DOHH2 (cell line): ENCODE results near the gene NCOR2.

Experiments
- H3F3A ChIP-seq: fragments of 200-600 bp; sonication (generic), shearing (Covaris generic); 2 replicates; pipeline ENCODE4 v1.6.0; 2016; ENCODE audit warnings: antibody characterized with exemption, mild to moderate bottlenecking; ENCODE audit not compliant: control insufficient read depth, insufficient read depth
- H3K27ac ChIP-seq: fragments of 200-600 bp; sonication (generic); 2 replicates; pipeline ENCODE4 v1.5.1; 2014; ENCODE audit warnings: low read depth, mild to moderate bottlenecking, low read length, moderate library complexity
- H3K27me3 ChIP-seq: fragments of 200-600 bp; sonication (generic); 2 replicates; pipeline ENCODE4 v1.6.1; 2014; ENCODE audit warnings: mild to moderate bottlenecking, low read length, mixed read lengths; ENCODE audit not compliant: control insufficient read depth
- H3K36me3 ChIP-seq: fragments of 200-600 bp; sonication (generic); 2 replicates; pipeline ENCODE4 v1.6.1; 2014; ENCODE audit warnings: mild to moderate bottlenecking, low read length, moderate library complexity, mixed read lengths; ENCODE audit not compliant: control insufficient read depth
- H3K4me1 ChIP-seq: fragments of 200-600 bp; sonication (generic); 2 replicates; pipeline ENCODE4 v1.6.1; 2014; ENCODE audit warnings: mild to moderate bottlenecking, low read length, mixed read lengths; ENCODE audit not compliant: control insufficient read depth
- H3K4me2 ChIP-seq: fragments of 200-600 bp; sonication (generic); 2 replicates; pipeline ENCODE4 v1.6.0; 2014; ENCODE audit warnings: mild to moderate bottlenecking, low read length, moderate library complexity
- H3K4me3 ChIP-seq: fragments of 200-600 bp; sonication (generic); 2 replicates; pipeline ENCODE4 v1.5.1; 2014; ENCODE audit warnings: mild to moderate bottlenecking, low read length, mixed read lengths
- H3K79me2 ChIP-seq: fragments of 200-600 bp; sonication (generic); 2 replicates; pipeline ENCODE4 v1.6.1; 2014; ENCODE audit warnings: mild to moderate bottlenecking, low read length, mixed read lengths; ENCODE audit not compliant: control insufficient read depth
- H3K9me2 ChIP-seq: fragments of 200-600 bp; sonication (generic); replicated peaks from 2 replicates; pipeline ENCODE4 v1.6.1; 2014; ENCODE audit warnings: mild to moderate bottlenecking, low read length, mixed read lengths; ENCODE audit not compliant: control insufficient read depth
- H3K9me3 ChIP-seq: fragments of 200-600 bp; sonication (generic); 2 replicates; pipeline ENCODE4 v1.6.1; 2014; ENCODE audit warnings: antibody characterized with exemption, low read length, mixed read lengths; ENCODE audit not compliant: control insufficient read depth, insufficient read depth
- H4K20me1 ChIP-seq: fragments of 200-600 bp; sonication (generic); 2 replicates; pipeline ENCODE4 v1.6.0; 2014; ENCODE audit warnings: low read depth, mild to moderate bottlenecking, antibody characterized with exemption, low read length, moderate library complexity; ENCODE audit not compliant: control insufficient read depth, insufficient read depth
- EZH2phosphoT487 ChIP-seq: fragments of 200-600 bp; sonication (generic); IDR thresholded peaks from 2 replicates; pipeline ENCODE4 v1.6.1; 2017; ENCODE audit warnings: borderline replicate concordance, mild to moderate bottlenecking, antibody characterized with exemption, low read length, moderate library complexity, mixed read lengths
- TF ChIP-seq, protein P1 (sequence below): fragments of 200-600 bp; sonication (generic); IDR thresholded peaks from one replicate; pipeline ENCODE4 v1.5.1; 2014; ENCODE audit warnings: antibody characterized with exemption, mild to moderate bottlenecking, low read depth, low read length; ENCODE audit not compliant: poor library complexity, severe bottlenecking

NCOR2 gene

DNA sequence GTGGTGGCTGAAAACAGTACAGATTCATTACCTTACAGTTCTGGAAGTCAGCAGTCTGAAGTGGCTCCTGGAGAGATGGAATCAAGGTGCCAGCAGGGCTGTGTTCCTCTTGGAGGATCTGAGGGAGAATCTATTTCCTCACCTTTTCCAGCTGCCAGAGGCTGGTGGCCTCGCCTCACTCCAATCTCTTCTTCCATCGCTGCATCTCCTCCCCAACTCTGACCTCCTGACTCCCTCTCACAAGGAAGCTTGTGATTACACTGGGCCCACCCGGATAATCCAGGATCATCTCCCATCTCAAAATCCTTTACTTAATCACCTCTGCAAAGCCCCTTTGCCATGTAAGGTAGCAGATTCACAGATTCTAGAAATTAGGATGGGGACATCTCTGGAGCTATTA lies 11.4 kb upstream of the NCOR2 start:
- H3K27ac ChIP-seq: no peak overlapping the region
- H4K20me1 ChIP-seq: peaks cover 8% of the 10 kb centered on the region; the same call in 1 of the 2 replicates

DNA sequence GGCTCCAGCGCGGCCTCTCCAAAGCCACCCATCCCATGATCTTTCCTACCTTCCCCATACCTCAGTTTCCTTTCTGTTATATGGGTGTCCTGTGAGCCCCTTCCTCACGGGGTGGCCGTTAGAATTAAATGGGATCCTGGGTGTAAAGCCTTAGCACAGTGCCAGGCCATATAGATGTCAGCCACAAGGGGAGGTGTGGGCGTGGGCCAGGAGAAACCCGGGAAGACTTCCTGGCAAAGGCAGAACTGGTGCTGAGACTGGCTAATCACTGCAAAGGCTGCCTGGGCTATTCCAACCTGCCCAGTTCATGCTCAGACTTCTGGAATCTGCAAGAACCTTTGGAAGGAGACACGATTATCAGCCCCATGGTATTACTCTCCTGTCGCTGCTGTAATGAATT lies 11.0 kb upstream of the NCOR2 start:
- Histone ChIP-seq H3K27me3 (peaks cover 10% of the 10 kb centered on the region), H3K36me3 (no peaks in the 10 kb centered on the region), H3K9me2 (no peaks in the 10 kb centered on the region), H3K9me3 (no peaks in the 10 kb centered on the region), H3K4me1 (no peaks in the 10 kb centered on the region), H3F3A (no peaks in the 10 kb centered on the region), H3K27ac (no peak overlapping the region), H3K4me2 (no peak overlapping the region), H4K20me1 (peaks cover 8% of the 10 kb centered on the region; the same call in 1 of the 2 replicates), H3K79me2 (no peaks in the 10 kb centered on the region), H3K4me3 (no peak overlapping the region)
- no peak for TF ChIP-seq EZH2phosphoT487
- TF ChIP-seq, protein P1, sequence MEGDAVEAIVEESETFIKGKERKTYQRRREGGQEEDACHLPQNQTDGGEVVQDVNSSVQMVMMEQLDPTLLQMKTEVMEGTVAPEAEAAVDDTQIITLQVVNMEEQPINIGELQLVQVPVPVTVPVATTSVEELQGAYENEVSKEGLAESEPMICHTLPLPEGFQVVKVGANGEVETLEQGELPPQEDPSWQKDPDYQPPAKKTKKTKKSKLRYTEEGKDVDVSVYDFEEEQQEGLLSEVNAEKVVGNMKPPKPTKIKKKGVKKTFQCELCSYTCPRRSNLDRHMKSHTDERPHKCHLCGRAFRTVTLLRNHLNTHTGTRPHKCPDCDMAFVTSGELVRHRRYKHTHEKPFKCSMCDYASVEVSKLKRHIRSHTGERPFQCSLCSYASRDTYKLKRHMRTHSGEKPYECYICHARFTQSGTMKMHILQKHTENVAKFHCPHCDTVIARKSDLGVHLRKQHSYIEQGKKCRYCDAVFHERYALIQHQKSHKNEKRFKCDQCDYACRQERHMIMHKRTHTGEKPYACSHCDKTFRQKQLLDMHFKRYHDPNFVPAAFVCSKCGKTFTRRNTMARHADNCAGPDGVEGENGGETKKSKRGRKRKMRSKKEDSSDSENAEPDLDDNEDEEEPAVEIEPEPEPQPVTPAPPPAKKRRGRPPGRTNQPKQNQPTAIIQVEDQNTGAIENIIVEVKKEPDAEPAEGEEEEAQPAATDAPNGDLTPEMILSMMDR: no peak

More for the DNA sequence above, 11.4 kb upstream of the NCOR2 start:
- H3K9me2 ChIP-seq: no peaks in the 10 kb centered on the region
- H3K4me3 ChIP-seq: no peak overlapping the region
- no peaks in the 10 kb centered on the region for H3F3A ChIP-seq
- H3K4me1 ChIP-seq: no peaks in the 10 kb centered on the region
- H3K4me2 ChIP-seq: no peak overlapping the region
- H3K9me3 ChIP-seq: no peaks in the 10 kb centered on the region
- TF ChIP-seq, protein P1: no peak
- TF ChIP-seq EZH2phosphoT487: no peak
- no peaks in the 10 kb centered on the region for H3K79me2 ChIP-seq
- H3K27me3 ChIP-seq: peaks cover 10% of the 10 kb centered on the region
- no peaks in the 10 kb centered on the region for H3K36me3 ChIP-seq

DNA sequence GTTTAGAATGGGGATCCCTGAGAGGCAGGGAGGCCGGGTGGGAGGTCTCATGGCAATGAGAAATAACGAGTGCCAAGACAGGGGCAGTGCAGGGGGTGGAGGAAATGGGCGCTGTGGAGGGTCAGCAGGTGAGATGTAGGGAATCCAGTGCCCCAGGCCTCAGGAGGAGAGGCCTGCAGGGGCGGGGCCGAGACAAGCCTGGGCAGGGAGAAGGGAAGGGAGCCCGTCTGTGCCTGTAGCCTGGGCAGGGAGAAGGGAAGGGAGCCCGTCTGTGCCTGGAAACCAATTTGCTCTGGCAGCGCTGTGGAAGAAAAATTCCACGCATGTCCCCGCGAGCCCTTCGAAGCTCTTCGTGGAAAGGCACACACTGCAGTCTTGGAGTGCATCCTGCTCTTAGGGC lies 10.6 kb upstream of the NCOR2 start:
- no peaks in the 10 kb centered on the region for H3K9me3 ChIP-seq
- H3K27me3 ChIP-seq: peaks cover 10% of the 10 kb centered on the region
- TF ChIP-seq, protein P1: no peak
- no peak for TF ChIP-seq EZH2phosphoT487
- no peak overlapping the region for H3K27ac ChIP-seq
- no peaks in the 10 kb centered on the region for H3K4me1 ChIP-seq
- no peaks in the 10 kb centered on the region for H3F3A ChIP-seq
- no peaks in the 10 kb centered on the region for H3K36me3 ChIP-seq
- no peaks in the 10 kb centered on the region for H3K79me2 ChIP-seq
- no peak overlapping the region for H3K4me2 ChIP-seq
- H3K4me3 ChIP-seq: no peak overlapping the region
- no peaks in the 10 kb centered on the region for H3K9me2 ChIP-seq
- H4K20me1 ChIP-seq: peaks cover 8% of the 10 kb centered on the region; the same call in 1 of the 2 replicates

DNA sequence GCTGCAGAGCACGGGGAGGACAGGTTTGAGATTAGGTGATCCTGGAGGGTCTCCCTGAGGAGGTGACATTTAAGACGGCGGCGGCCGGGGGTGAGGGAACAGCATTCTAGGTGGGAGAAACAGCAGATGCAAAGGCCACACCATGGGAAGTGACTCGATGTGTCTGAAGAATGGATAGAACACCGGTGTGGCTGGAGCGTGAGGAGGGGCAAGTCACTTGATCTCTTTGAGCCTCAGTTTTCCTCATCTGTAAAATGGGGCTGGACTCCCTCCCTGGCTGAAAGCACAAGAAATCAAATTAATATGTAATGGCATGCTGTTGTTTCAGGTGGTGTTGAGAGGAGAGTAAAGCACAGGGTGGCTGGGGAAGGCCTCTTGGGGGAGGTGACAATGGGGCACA lies 10.0 kb upstream of the NCOR2 start:
- Histone ChIP-seq H3K79me2 (no peaks in the 10 kb centered on the region), H3K36me3 (no peaks in the 10 kb centered on the region), H3K9me2 (no peaks in the 10 kb centered on the region), H3K9me3 (no peaks in the 10 kb centered on the region), H3K4me1 (no peaks in the 10 kb centered on the region), H4K20me1 (peaks cover 8% of the 10 kb centered on the region; the same call in 1 of the 2 replicates), H3K4me3 (no peak overlapping the region), H3K27me3 (peaks cover 10% of the 10 kb centered on the region), H3K27ac (no peak overlapping the region), H3K4me2 (no peak overlapping the region), H3F3A (no peaks in the 10 kb centered on the region)
- TF ChIP-seq EZH2phosphoT487: no peak
- TF ChIP-seq, protein P1: no peak
